ENCODE data around the gene C5orf63. TPM values are rescaled to one million over a fixed set of nuclear protein-coding genes. Genes with fewer than 3 reads are reported as not detected.

C5orf63 gene
- total RNA-seq, 2 experiments from 2014 or later: 4.2 TPM; not detected in 1

- Histone ChIP-seq H4K20me1 (ENCODE audit: insufficient read depth, low read length) (no peaks in the 10 kb centered on the region), H3K9me3 (ENCODE audit: low read length) (no peaks in the 10 kb centered on the region), H3K36me3 (ENCODE audit: insufficient read depth, low read length) (no peaks in the 10 kb centered on the region), H2AFZ (ENCODE audit: low read length) (no peak overlapping the region), H3K4me2 (ENCODE audit: low read length) (no peak overlapping the region), H3K4me3 (ENCODE audit: low read depth, low read length, poor library complexity, severe bottlenecking) (no peak overlapping the region), H3K27ac (ENCODE audit: low read depth, low read length, poor library complexity, severe bottlenecking) (no peak overlapping the region), H3K9me2 (ENCODE audit: insufficient read depth, low read length) (no peaks in the 10 kb centered on the region), H3K4me1 (ENCODE audit: insufficient read depth, low read length, poor library complexity, severe bottlenecking) (no peaks in the 10 kb centered on the region), H3K79me2 (ENCODE audit: insufficient read depth, low read depth, low read length) (no peaks in the 10 kb centered on the region)
- ChIA-PET POLR2A (no interaction called here), CTCF (ENCODE audit: unreplicated experiment) (no interaction called here)
- BruUV-seq (replicated peaks): no TSS peak
- DNase-seq (ENCODE audit: low spot score): no peak
- no peak for TF ChIP-seq EZH2phosphoT487 (IDR thresholded peaks at IDR 0.05; ENCODE audit: borderline replicate concordance, low read depth, low read length)
- TF ChIP-seq CTCF (conservative IDR thresholded peaks at IDR 0.05; ENCODE audit: low read length): no peak
- intact Hi-C loops (cut with micrococcal nuclease; ENCODE audit: unreplicated experiment): no loop called here
Observed at GRCh38 chr5:127096328-127096993, 23.2 kb upstream of the C5orf63 start.

- BruUV-seq (replicated peaks): no TSS peak
- DNase-seq (ENCODE audit: low spot score): no peak
- H3K9me2 ChIP-seq (ENCODE audit: insufficient read depth, low read length): no peaks in the 10 kb centered on the region
- intact Hi-C loops (cut with micrococcal nuclease; ENCODE audit: unreplicated experiment): no loop called here
- H3K9me3 ChIP-seq (ENCODE audit: low read length): no peaks in the 10 kb centered on the region
- no peaks in the 10 kb centered on the region for H4K20me1 ChIP-seq (ENCODE audit: insufficient read depth, low read length)
- ChIA-PET CTCF (ENCODE audit: unreplicated experiment) (no interaction called here), POLR2A (interaction anchor here (0.6 to 1.3 kb wide), 2 partner anchors 69 to 376 kb away, joined by 3 read pairs; no protein-coding TSS in a partner anchor)
- H3K4me3 ChIP-seq (ENCODE audit: low read depth, low read length, poor library complexity, severe bottlenecking): no peak overlapping the region
- no peak overlapping the region for H2AFZ ChIP-seq (ENCODE audit: low read length)
- H3K27ac ChIP-seq (ENCODE audit: low read depth, low read length, poor library complexity, severe bottlenecking): no peak overlapping the region
- H3K79me2 ChIP-seq (ENCODE audit: insufficient read depth, low read depth, low read length): no peaks in the 10 kb centered on the region
- no peak overlapping the region for H3K4me2 ChIP-seq (ENCODE audit: low read length)
- H3K36me3 ChIP-seq (ENCODE audit: insufficient read depth, low read length): no peaks in the 10 kb centered on the region
- no peak for TF ChIP-seq EZH2phosphoT487 (IDR thresholded peaks at IDR 0.05; ENCODE audit: borderline replicate concordance, low read depth, low read length)
- no peak for TF ChIP-seq CTCF (conservative IDR thresholded peaks at IDR 0.05; ENCODE audit: low read length)
- H3K4me1 ChIP-seq (ENCODE audit: insufficient read depth, low read length, poor library complexity, severe bottlenecking): no peaks in the 10 kb centered on the region
Observed at GRCh38 chr5:127094161-127094814, 21.0 kb upstream of the C5orf63 start.

GRCh38 chr5:127092690-127093089 is 19.4 kb upstream of the C5orf63 start:
- Histone ChIP-seq H3K4me1 (ENCODE audit: insufficient read depth, low read length, poor library complexity, severe bottlenecking) (no peaks in the 10 kb centered on the region), H3K27ac (ENCODE audit: low read depth, low read length, poor library complexity, severe bottlenecking) (no peak overlapping the region), H3K4me2 (ENCODE audit: low read length) (no peak overlapping the region), H3K79me2 (ENCODE audit: insufficient read depth, low read depth, low read length) (no peaks in the 10 kb centered on the region), H3K9me3 (ENCODE audit: low read length) (no peaks in the 10 kb centered on the region), H4K20me1 (ENCODE audit: insufficient read depth, low read length) (no peaks in the 10 kb centered on the region), H2AFZ (ENCODE audit: low read length) (no peak overlapping the region), H3K36me3 (ENCODE audit: insufficient read depth, low read length) (no peaks in the 10 kb centered on the region), H3K4me3 (ENCODE audit: low read depth, low read length, poor library complexity, severe bottlenecking) (no peak overlapping the region), H3K9me2 (ENCODE audit: insufficient read depth, low read length) (no peaks in the 10 kb centered on the region)
- no TSS peak for BruUV-seq (replicated peaks)
- TF ChIP-seq EZH2phosphoT487 (IDR thresholded peaks at IDR 0.05; ENCODE audit: borderline replicate concordance, low read depth, low read length): no peak
- no peak for TF ChIP-seq CTCF (conservative IDR thresholded peaks at IDR 0.05; ENCODE audit: low read length)
- intact Hi-C loops (cut with micrococcal nuclease; ENCODE audit: unreplicated experiment): no loop called here
- ChIA-PET POLR2A (no interaction called here), CTCF (ENCODE audit: unreplicated experiment) (no interaction called here)
- no peak for DNase-seq (ENCODE audit: low spot score)
